Testis (tissue), 2 donors: Measurements from ENCODE around the gene ZBTB20.

ENCODE experiments used
- CTCF ChIP-seq, 3 experiments: fragments of 450-650 bp in 2 of 3; fragments of 200-600 bp in 1 of 3; sonication (generic) in 1 of 3; IDR thresholded peaks; one replicate each; pipeline ENCODE4 v1.5.1; 2016 to 2019; ENCODE audit warnings: antibody characterized with exemption in 3 of 3, mild to moderate bottlenecking in 2 of 3, moderate library complexity in 1 of 3
- POLR2A ChIP-seq: fragments of 450-650 bp; IDR thresholded peaks from one replicate; pipeline ENCODE4 v1.6.1; 2017; ENCODE audit warnings: antibody characterized with exemption, mild to moderate bottlenecking, moderate library complexity

- TF ChIP-seq CTCF (IDR thresholded peaks at IDR 0.05), result no peak
- TF ChIP-seq POLR2A, result no peak
These were observed 474.2 kb downstream of the ZBTB20 start for GRCh38 chr3:114672692-114673447.
